Ishikawa (cell line): ENCODE data around the gene CDH13.

Experiments
- CEBPB ChIP-seq: IDR thresholded peaks from 2 replicates; pipeline ENCODE4 v1.6.1; 2012
- CREB1 ChIP-seq: IDR thresholded peaks from 2 replicates; pipeline ENCODE4 v1.6.1; 2012; ENCODE audit warnings: low read depth
- EGR1 ChIP-seq: IDR thresholded peaks from 2 replicates; pipeline ENCODE4 v1.6.1; 2012
- EP300 ChIP-seq: IDR thresholded peaks from 2 replicates; pipeline ENCODE4 v1.6.1; 2012; ENCODE audit warnings: borderline replicate concordance
- FOXM1 ChIP-seq: IDR thresholded peaks from 2 replicates; pipeline ENCODE4 v1.6.1; 2012; ENCODE audit warnings: low read depth, borderline replicate concordance
- MAX ChIP-seq: IDR thresholded peaks from 2 replicates; pipeline ENCODE4 v1.6.1; 2012
- NFIC ChIP-seq: IDR thresholded peaks from 2 replicates; pipeline ENCODE4 v1.6.1; 2012
- RAD21 ChIP-seq: IDR thresholded peaks from 2 replicates; pipeline ENCODE4 v1.6.1; 2012; ENCODE audit warnings: low read depth
- REST ChIP-seq: IDR thresholded peaks from 2 replicates; pipeline ENCODE4 v1.6.1; 2012; ENCODE audit warnings: low read depth, mild to moderate bottlenecking
- TAF1 ChIP-seq: IDR thresholded peaks from 2 replicates; pipeline ENCODE4 v1.6.1; 2012; ENCODE audit warnings: low read depth, mild to moderate bottlenecking
- TCF12 ChIP-seq: IDR thresholded peaks from 2 replicates; pipeline ENCODE4 v1.6.1; 2012; ENCODE audit warnings: low read depth
- TEAD4 ChIP-seq: IDR thresholded peaks from 2 replicates; pipeline ENCODE4 v1.6.1; 2012
- USF1 ChIP-seq: IDR thresholded peaks from 2 replicates; pipeline ENCODE4 v1.6.1; 2012
- YY1 ChIP-seq: IDR thresholded peaks from 2 replicates; pipeline ENCODE4 v1.6.1; 2012; ENCODE audit warnings: low read depth
- ZBTB7A ChIP-seq: IDR thresholded peaks from 2 replicates; pipeline ENCODE4 v1.6.1; 2012; ENCODE audit warnings: low read depth

CDH13 gene

GRCh38 chr16:82738699-82739098, 111.9 kb downstream of the CDH13 start:
- TF ChIP-seq CREB1 (no peak), RAD21 (no peak), NFIC (no peak), MAX (no peak), EGR1 (no peak), EP300 (no peak), USF1 (no peak), CEBPB (no peak), TEAD4 (no peak), TAF1 (no peak), YY1 (no peak), FOXM1 (no peak), REST (no peak)

GRCh38 chr16:82741073-82741615, 114.4 kb downstream of the CDH13 start:
- TF ChIP-seq TEAD4: no peak
- TF ChIP-seq CREB1: no peak
- no peak for TF ChIP-seq NFIC
- no peak for TF ChIP-seq USF1
- TF ChIP-seq EGR1: no peak
- no peak for TF ChIP-seq RAD21
- no peak for TF ChIP-seq MAX
- TF ChIP-seq REST: no peak
- no peak for TF ChIP-seq FOXM1
- no peak for TF ChIP-seq EP300
- TF ChIP-seq CEBPB: no peak
- no peak for TF ChIP-seq TAF1
- no peak for TF ChIP-seq ZBTB7A
- no peak for TF ChIP-seq TCF12
- no peak for TF ChIP-seq YY1

GRCh38 chr16:82744958-82745357, 118.2 kb downstream of the CDH13 start:
- TF ChIP-seq EP300 (no peak), MAX (no peak), FOXM1 (no peak), REST (no peak), TEAD4 (no peak), TCF12 (no peak), NFIC (no peak), RAD21 (no peak), ZBTB7A (no peak), CEBPB (no peak), USF1 (no peak), EGR1 (no peak), CREB1 (no peak), YY1 (no peak), TAF1 (no peak)

- TF ChIP-seq TAF1 (no peak), REST (no peak), CREB1 (no peak), ZBTB7A (no peak), NFIC (no peak), EP300 (no peak), YY1 (no peak), CEBPB (no peak), USF1 (no peak), TCF12 (no peak), EGR1 (no peak), FOXM1 (no peak), RAD21 (no peak), TEAD4 (no peak), MAX (no peak)
Measured at GRCh38 chr16:82748026-82748425, 121.3 kb downstream of the CDH13 start.
